ENCODE results near the gene FFAR3. TPM values are rescaled to one million over a fixed set of nuclear protein-coding genes. Genes with fewer than 3 reads are reported as not detected.

FFAR3 gene
- total and polyA plus RNA-seq, 9 of the 15 experiments (the other 6 are each of a cell fraction or from before 2014, with no cell fraction given): not detected

DNA sequence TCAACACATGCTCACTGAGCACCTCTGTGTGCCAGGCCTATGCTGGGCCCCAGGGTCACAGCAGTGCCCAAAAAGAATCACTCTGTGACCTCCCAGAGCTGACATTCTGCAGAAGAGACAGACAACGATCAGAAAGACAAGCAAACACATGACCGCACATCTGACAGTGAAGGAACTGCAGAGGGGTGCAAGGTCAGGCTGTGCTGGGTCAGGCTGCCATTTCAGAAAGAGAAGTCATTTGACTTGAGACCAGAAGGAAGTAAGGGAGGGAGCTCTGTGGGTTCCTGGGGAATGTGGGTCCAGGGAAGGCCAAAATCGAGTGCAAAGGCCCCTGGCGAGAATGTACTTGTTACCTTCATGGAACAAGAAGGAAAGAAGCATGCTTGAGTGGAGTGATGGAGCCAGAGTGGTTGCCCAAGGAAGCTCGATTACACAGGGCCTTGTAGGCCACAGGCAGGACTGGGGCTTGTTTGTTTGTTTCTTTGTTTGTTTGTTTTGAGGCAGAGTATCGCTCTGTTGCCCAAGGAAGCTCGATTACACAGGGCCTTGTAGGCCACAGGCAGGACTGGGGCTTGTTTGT lies 40.7 kb upstream of the FFAR3 start:
- peak overlapping the region; percentile 60 for H2AFZ ChIP-seq (ENCODE audit: low read depth, low read length)
- 43% methylated on average over 6 of the region's 7 CpGs for WGBS (ENCODE audit: insufficient coverage, low coverage, missing lambda C conversion rate)
- H3K79me2 ChIP-seq (ENCODE audit: control insufficient read depth, insufficient read depth, low read length): no peaks in the 10 kb centered on the region
- peak in 1 of 4 experiments; percentile 57 for DNase-seq (ENCODE audit: extremely low read depth in 1 of 4, low spot score in 3 of 4)
- FAIRE-seq: peak; percentile 75
- peak; percentile 13; the same call in 2 of the 3 replicates for ATAC-seq
- H3K9me3 ChIP-seq (replicated peaks; ENCODE audit: control insufficient read depth, insufficient read depth, low read depth, low read length): peaks cover 3% of the 10 kb centered on the region; the same call in 1 of the 2 replicates
- POLR2A ChIA-PET: interaction anchor here (0.5 to 2.8 kb wide), 4 partner anchors 10 to 232 kb away, joined by 3 to 11 read pairs (median 4); no protein-coding TSS in a partner anchor
- no peaks in the 10 kb centered on the region for H3K9me1 ChIP-seq (ENCODE audit: control insufficient read depth, insufficient read depth, low read length)
- intact Hi-C loops (cut with micrococcal nuclease) (no loop called here), in situ Hi-C loops (cut with MboI) (no loop called here)
- H4K20me1 ChIP-seq (replicated peaks; ENCODE audit: control insufficient read depth, insufficient read depth, low read length): no peaks in the 10 kb centered on the region
- CTCF ChIA-PET (ENCODE audit: low intra/inter-chr PET ratio): no interaction called here
- H3K27me3 ChIP-seq (ENCODE audit: control insufficient read depth in 2 of 2, insufficient read depth in 2 of 2, low read length in 2 of 2): no peaks in the 10 kb centered on the region
- H3K27ac ChIP-seq (ENCODE audit: extremely low read depth, low read depth, low read length): peak overlapping the region; percentile 50; the same call in 1 of the 3 replicates
- no peaks in the 10 kb centered on the region; the same call in 2 of the 3 replicates for H3K36me3 ChIP-seq (ENCODE audit: control insufficient read depth, insufficient read depth, low read length)
- no peak overlapping the region; the same call in 1 of the 2 replicates for H3K4me2 ChIP-seq (ENCODE audit: insufficient read depth, low read length)
- no peak overlapping the region for H3K4me3 ChIP-seq
- peak overlapping the region; percentile 3 to 27; a peak in 2 of 4 replicates for H3K9ac ChIP-seq (ENCODE audit: insufficient read depth in 1 of 2, low read depth in 2 of 2, low read length in 2 of 2)
- no TSS peak for BruUV-seq (replicated peaks)
- H3K4me1 ChIP-seq (replicated peaks in 1 of 2; ENCODE audit: control insufficient read depth in 2 of 2, insufficient read depth in 2 of 2, low read length in 2 of 2): peaks cover 37 to 47% of the 10 kb centered on the region in 2 experiments
- TF ChIP-seq ZBED1 (IDR thresholded peaks at IDR 0.05) (no peak), CBFB (CRISPR knock-in tag; IDR thresholded peaks at IDR 0.05) (no peak), CXXC5 (CRISPR knock-in tag; IDR thresholded peaks at IDR 0.05) (peak; percentile 18; the same call in 1 of the 2 replicates), TEAD2 (tag; IDR thresholded peaks at IDR 0.05) (peak; percentile 56; the same call in 1 of the 2 replicates), JUN (IDR thresholded peaks at IDR 0.05; ENCODE audit: borderline replicate concordance, low read depth, low read length) (no peak), JUN (CRISPR knock-in tag; IDR thresholded peaks at IDR 0.05; ENCODE audit: borderline replicate concordance) (no peak), ZNF778 (CRISPR knock-in tag; IDR thresholded peaks at IDR 0.05) (no peak), TBL1XR1 (IDR thresholded peaks at IDR 0.05; ENCODE audit: low read length in 2 of 2) (no peak), MEF2D (tag; conservative IDR thresholded peaks at IDR 0.05; ENCODE audit: low read depth) (no peak; the same call in 1 of the 2 replicates)
- TF ChIP-seq, protein P1, sequence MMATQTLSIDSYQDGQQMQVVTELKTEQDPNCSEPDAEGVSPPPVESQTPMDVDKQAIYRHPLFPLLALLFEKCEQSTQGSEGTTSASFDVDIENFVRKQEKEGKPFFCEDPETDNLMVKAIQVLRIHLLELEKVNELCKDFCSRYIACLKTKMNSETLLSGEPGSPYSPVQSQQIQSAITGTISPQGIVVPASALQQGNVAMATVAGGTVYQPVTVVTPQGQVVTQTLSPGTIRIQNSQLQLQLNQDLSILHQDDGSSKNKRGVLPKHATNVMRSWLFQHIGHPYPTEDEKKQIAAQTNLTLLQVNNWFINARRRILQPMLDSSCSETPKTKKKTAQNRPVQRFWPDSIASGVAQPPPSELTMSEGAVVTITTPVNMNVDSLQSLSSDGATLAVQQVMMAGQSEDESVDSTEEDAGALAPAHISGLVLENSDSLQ (IDR thresholded peaks at IDR 0.05): peak; percentile 34
- TF ChIP-seq, protein P2, sequence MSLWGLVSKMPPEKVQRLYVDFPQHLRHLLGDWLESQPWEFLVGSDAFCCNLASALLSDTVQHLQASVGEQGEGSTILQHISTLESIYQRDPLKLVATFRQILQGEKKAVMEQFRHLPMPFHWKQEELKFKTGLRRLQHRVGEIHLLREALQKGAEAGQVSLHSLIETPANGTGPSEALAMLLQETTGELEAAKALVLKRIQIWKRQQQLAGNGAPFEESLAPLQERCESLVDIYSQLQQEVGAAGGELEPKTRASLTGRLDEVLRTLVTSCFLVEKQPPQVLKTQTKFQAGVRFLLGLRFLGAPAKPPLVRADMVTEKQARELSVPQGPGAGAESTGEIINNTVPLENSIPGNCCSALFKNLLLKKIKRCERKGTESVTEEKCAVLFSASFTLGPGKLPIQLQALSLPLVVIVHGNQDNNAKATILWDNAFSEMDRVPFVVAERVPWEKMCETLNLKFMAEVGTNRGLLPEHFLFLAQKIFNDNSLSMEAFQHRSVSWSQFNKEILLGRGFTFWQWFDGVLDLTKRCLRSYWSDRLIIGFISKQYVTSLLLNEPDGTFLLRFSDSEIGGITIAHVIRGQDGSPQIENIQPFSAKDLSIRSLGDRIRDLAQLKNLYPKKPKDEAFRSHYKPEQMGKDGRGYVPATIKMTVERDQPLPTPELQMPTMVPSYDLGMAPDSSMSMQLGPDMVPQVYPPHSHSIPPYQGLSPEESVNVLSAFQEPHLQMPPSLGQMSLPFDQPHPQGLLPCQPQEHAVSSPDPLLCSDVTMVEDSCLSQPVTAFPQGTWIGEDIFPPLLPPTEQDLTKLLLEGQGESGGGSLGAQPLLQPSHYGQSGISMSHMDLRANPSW (CRISPR knock-in tag; IDR thresholded peaks at IDR 0.05): no peak
- TF ChIP-seq, protein P3, sequence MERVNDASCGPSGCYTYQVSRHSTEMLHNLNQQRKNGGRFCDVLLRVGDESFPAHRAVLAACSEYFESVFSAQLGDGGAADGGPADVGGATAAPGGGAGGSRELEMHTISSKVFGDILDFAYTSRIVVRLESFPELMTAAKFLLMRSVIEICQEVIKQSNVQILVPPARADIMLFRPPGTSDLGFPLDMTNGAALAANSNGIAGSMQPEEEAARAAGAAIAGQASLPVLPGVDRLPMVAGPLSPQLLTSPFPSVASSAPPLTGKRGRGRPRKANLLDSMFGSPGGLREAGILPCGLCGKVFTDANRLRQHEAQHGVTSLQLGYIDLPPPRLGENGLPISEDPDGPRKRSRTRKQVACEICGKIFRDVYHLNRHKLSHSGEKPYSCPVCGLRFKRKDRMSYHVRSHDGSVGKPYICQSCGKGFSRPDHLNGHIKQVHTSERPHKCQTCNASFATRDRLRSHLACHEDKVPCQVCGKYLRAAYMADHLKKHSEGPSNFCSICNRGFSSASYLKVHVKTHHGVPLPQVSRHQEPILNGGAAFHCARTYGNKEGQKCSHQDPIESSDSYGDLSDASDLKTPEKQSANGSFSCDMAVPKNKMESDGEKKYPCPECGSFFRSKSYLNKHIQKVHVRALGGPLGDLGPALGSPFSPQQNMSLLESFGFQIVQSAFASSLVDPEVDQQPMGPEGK (CRISPR knock-in tag; IDR thresholded peaks at IDR 0.05; ENCODE audit: borderline replicate concordance): 0 out of 2 replicates have a peak, but pooled peaks have one; percentile 27
- TF ChIP-seq, protein P4, sequence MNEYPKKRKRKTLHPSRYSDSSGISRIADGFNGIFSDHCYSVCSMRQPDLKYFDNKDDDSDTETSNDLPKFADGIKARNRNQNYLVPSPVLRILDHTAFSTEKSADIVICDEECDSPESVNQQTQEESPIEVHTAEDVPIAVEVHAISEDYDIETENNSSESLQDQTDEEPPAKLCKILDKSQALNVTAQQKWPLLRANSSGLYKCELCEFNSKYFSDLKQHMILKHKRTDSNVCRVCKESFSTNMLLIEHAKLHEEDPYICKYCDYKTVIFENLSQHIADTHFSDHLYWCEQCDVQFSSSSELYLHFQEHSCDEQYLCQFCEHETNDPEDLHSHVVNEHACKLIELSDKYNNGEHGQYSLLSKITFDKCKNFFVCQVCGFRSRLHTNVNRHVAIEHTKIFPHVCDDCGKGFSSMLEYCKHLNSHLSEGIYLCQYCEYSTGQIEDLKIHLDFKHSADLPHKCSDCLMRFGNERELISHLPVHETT (CRISPR knock-in tag; conservative IDR thresholded peaks at IDR 0.05 in 1 of 2, IDR thresholded peaks at IDR 0.05 in 1 of 2): 0 out of 4 replicates have a peak, but pooled peaks of 1 of the 2 experiments have one; percentile 40
